Hepatocyte (in vitro differentiated cells): Measurements from ENCODE around the gene ZNF586.

Experiments
- CTCF ChIP-seq: fragments of 200-600 bp; sonication (generic); IDR thresholded peaks from 2 replicates; pipeline ENCODE4 v1.5.1; 2016; ENCODE audit warnings: antibody characterized with exemption, mild to moderate bottlenecking; ENCODE audit not compliant: poor library complexity
- EZH2phosphoT487 ChIP-seq: fragments of 200-600 bp; sonication (generic); IDR thresholded peaks from one replicate; pipeline ENCODE4 v1.6.1; 2018; ENCODE audit warnings: antibody characterized with exemption, mild to moderate bottlenecking, low read depth, moderate library complexity; ENCODE audit not compliant: unreplicated experiment, severe bottlenecking

- TF ChIP-seq CTCF (no peak), EZH2phosphoT487 (no peak)
Observed at GRCh38 chr19:57818378-57818777, 48.9 kb downstream of the ZNF586 start.
